Mesenchymal stem cell (in vitro differentiated cells and primary cell): ENCODE measurements around the gene MAPK10.

Source experiments
- DNase-seq: peaks from one replicate; pipeline ENCODE4 v3.0.0-alpha.2; 2013
- H2AFZ ChIP-seq: one replicate; pipeline ENCODE4 v1.6.1; 2013; ENCODE audit warnings: low read depth, mild to moderate bottlenecking, control low read depth, inconsistent platforms, low read length, moderate library complexity
- H2AK5ac ChIP-seq: 2 replicates; pipeline ENCODE4 v1.6.1; 2013; ENCODE audit warnings: low read length, moderate library complexity, mild to moderate bottlenecking, inconsistent platforms; ENCODE audit not compliant: severe bottlenecking
- H2BK120ac ChIP-seq: one replicate; pipeline ENCODE4 v1.6.1; 2013; ENCODE audit warnings: low read depth, mild to moderate bottlenecking, inconsistent platforms, low read length, moderate library complexity
- H2BK12ac ChIP-seq, 2 experiments: one replicate each; pipeline ENCODE4 v1.6.1; 2013; ENCODE audit warnings: inconsistent platforms in 2 of 2, low read length in 2 of 2, mild to moderate bottlenecking in 2 of 2, moderate library complexity in 2 of 2, control low read depth in 1 of 2
- H2BK15ac ChIP-seq: one replicate; pipeline ENCODE4 v1.6.1; 2013; ENCODE audit warnings: mild to moderate bottlenecking, low read depth, inconsistent platforms; ENCODE audit not compliant: poor library complexity, severe bottlenecking
- H2BK5ac ChIP-seq: 2 replicates; pipeline ENCODE4 v1.6.1; 2013; ENCODE audit warnings: low read depth, mild to moderate bottlenecking, low read length, control low read depth, inconsistent platforms; ENCODE audit not compliant: poor library complexity, severe bottlenecking
- H3K14ac ChIP-seq, 2 experiments: one replicate each; pipeline ENCODE4 v1.6.1; 2013; ENCODE audit warnings: inconsistent platforms in 2 of 2, low read length in 2 of 2, control low read depth in 1 of 2, mild to moderate bottlenecking in 1 of 2, moderate library complexity in 1 of 2
- H3K18ac ChIP-seq, 2 experiments: one replicate each; pipeline ENCODE4 v1.6.1; 2013; ENCODE audit warnings: inconsistent platforms in 2 of 2, low read length in 2 of 2, control low read depth in 1 of 2, low read depth in 1 of 2, mild to moderate bottlenecking in 1 of 2
- H3K23ac ChIP-seq, 2 experiments: one replicate each; pipeline ENCODE4 v1.6.1; 2013; ENCODE audit warnings: inconsistent platforms in 2 of 2, low read length in 2 of 2, mild to moderate bottlenecking in 2 of 2, moderate library complexity in 2 of 2, control low read depth in 1 of 2
- H3K27ac ChIP-seq: 2 replicates; pipeline ENCODE4 v1.5.1; 2013; ENCODE audit warnings: mild to moderate bottlenecking, moderate library complexity, low read length, control low read depth, inconsistent platforms; ENCODE audit not compliant: poor library complexity, severe bottlenecking
- H3K27me3 ChIP-seq, 2 experiments: 2 replicates each; pipeline versions ENCODE4 v1.6.1 to v1.7.0; 2013; ENCODE audit warnings: low read length in 2 of 2, mild to moderate bottlenecking in 2 of 2, moderate library complexity in 2 of 2, control low read depth in 1 of 2, inconsistent platforms in 1 of 2; ENCODE audit not compliant: control insufficient read depth in 1 of 2, insufficient read depth in 1 of 2
- H3K36me3 ChIP-seq, 2 experiments: 2 replicates each; pipeline versions ENCODE4 v1.6.1 to v1.7.0; 2013; ENCODE audit warnings: low read length in 2 of 2, control low read depth in 1 of 2, inconsistent platforms in 1 of 2, low read depth in 1 of 2, mild to moderate bottlenecking in 1 of 2; ENCODE audit not compliant: insufficient read depth in 2 of 2, control insufficient read depth in 1 of 2
- H3K4ac ChIP-seq, 2 experiments: one replicate each; pipeline ENCODE4 v1.6.1; 2013; ENCODE audit warnings: inconsistent platforms in 2 of 2, low read length in 2 of 2, mild to moderate bottlenecking in 2 of 2, moderate library complexity in 2 of 2, control low read depth in 1 of 2, low read depth in 1 of 2
- H3K4me1 ChIP-seq: 2 replicates; pipeline ENCODE4 v1.6.1; 2013; ENCODE audit warnings: low read depth, low read length, control low read depth; ENCODE audit not compliant: control insufficient read depth, insufficient read depth
- H3K4me2 ChIP-seq: 2 replicates; pipeline ENCODE4 v1.6.1; 2013; ENCODE audit warnings: low read length, mild to moderate bottlenecking, inconsistent platforms; ENCODE audit not compliant: poor library complexity, severe bottlenecking
- H3K4me3 ChIP-seq, 2 experiments: 2 replicates each; pipeline versions ENCODE4 v1.5.1 to v1.7.0; 2013; ENCODE audit warnings: low read length in 2 of 2, mild to moderate bottlenecking in 2 of 2, control low read depth in 1 of 2, low read depth in 1 of 2; ENCODE audit not compliant: insufficient read depth in 1 of 2
- H3K79me1 ChIP-seq: replicated peaks from 2 replicates; pipeline ENCODE4 v1.6.1; 2013; ENCODE audit warnings: mild to moderate bottlenecking, control low read depth, low read length, inconsistent platforms; ENCODE audit not compliant: poor library complexity, severe bottlenecking
- H3K9ac ChIP-seq: 2 replicates; pipeline ENCODE4 v1.7.0; 2013; ENCODE audit warnings: mild to moderate bottlenecking, low read length, moderate library complexity
- H3K9me3 ChIP-seq: 2 replicates; pipeline ENCODE4 v1.7.0; 2013; ENCODE audit warnings: mild to moderate bottlenecking, low read length; ENCODE audit not compliant: control insufficient read depth
- H4K8ac ChIP-seq: one replicate; pipeline ENCODE4 v1.6.1; 2013; ENCODE audit warnings: inconsistent platforms, mild to moderate bottlenecking, low read length, moderate library complexity
- H4K91ac ChIP-seq: one replicate; pipeline ENCODE4 v1.6.1; 2013; ENCODE audit warnings: mild to moderate bottlenecking, low read length, inconsistent platforms
- WGBS: methylation state at CpG from one replicate; pipeline ENCODE4 v1.1.7; 2013; ENCODE audit warnings: mixed read lengths; 5-methylcytosine and 5-hydroxymethylcytosine counted together

The MAPK10 gene

DNA sequence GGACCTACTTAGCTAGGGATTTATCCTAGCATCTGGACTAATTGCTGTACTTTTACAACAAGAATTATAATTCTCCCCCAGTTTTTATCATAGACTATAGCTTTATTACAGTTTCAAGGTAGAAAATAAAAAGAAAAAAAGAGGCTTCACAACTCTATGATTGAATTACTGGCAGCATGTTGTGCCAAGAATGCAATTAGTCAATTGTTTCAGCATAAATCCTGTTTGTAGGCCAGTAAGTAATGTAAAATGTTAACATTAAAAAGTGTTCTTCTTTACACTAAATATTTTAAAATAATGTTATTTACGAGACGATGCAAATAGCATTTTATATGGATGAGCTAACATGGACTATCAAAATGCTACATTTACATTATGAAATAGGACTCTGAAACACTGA lies 228.4 kb downstream of the MAPK10 start:
- no peak overlapping the region for H3K4me3 ChIP-seq
- H2AK5ac ChIP-seq = no peak overlapping the region
- H3K14ac ChIP-seq = no peak overlapping the region
- H3K27me3 ChIP-seq = no peaks in the 10 kb centered on the region
- H2BK120ac ChIP-seq = no peak overlapping the region
- H2BK12ac ChIP-seq = no peak overlapping the region
- peak overlapping the region; percentile 64 for H3K9ac ChIP-seq
- H2BK5ac ChIP-seq = no peak overlapping the region
- peaks cover 1% of the 10 kb centered on the region for H3K79me1 ChIP-seq
- H2BK15ac ChIP-seq = no peak overlapping the region
- no peak overlapping the region for H2AFZ ChIP-seq
- no peak overlapping the region for H3K27ac ChIP-seq
- no peak overlapping the region for H4K8ac ChIP-seq
- no peaks in the 10 kb centered on the region for H3K9me3 ChIP-seq
- H3K18ac ChIP-seq = no peak overlapping the region
- no peaks in the 10 kb centered on the region for H3K36me3 ChIP-seq
- H3K4ac ChIP-seq = no peak overlapping the region
- WGBS = no CpG with 5 or more reads among the region's 2 CpGs
- no peak for DNase-seq
- H3K4me2 ChIP-seq = no peak overlapping the region
- no peak overlapping the region for H4K91ac ChIP-seq
- no peak overlapping the region for H3K23ac ChIP-seq
- no peaks in the 10 kb centered on the region for H3K4me1 ChIP-seq

DNA sequence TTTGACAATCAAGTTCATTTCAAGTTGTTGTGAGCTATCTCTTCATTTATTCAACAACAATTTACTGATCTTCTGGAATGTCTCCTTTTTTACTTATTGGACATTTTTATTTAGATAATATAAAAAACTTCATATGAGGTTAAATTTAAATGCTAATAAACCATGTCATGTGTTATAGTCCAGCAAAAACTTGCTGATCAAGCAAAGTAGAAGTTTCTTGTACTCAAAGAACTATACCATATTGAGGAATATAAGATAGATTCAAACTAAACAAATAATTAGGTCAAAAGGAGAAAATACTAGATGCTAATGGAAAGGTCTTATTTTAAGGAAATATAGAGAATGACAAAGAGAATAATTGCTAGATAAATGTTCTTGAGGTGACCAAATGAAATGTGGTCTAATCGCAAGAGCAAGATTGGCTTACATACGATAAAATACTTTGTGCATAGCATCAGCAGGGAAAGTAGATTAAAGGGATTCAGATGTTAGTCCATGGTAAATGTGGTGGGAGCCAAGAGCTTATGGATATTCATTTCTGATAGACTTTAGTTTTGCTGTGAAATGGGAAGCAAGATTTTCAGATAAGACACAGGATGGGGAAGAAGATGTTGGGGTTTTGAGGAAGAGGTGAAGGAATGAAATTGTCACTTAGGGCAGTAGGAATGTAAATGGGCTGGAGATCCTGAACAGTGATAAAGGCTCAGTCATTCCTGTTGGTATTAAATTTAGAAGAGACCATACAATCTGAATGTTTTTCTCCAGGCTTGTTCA lies 229.5 kb downstream of the MAPK10 start:
- Histone ChIP-seq H3K4ac (no peak overlapping the region), H2AK5ac (no peak overlapping the region), H3K4me1 (no peaks in the 10 kb centered on the region), H3K27ac (no peak overlapping the region), H2BK5ac (no peak overlapping the region), H3K14ac (no peak overlapping the region), H4K8ac (no peak overlapping the region), H3K4me3 (no peak overlapping the region), H3K79me1 (peaks cover 1% of the 10 kb centered on the region), H4K91ac (no peak overlapping the region), H3K9ac (no peak overlapping the region), H3K18ac (no peak overlapping the region), H3K4me2 (no peak overlapping the region), H3K23ac (no peak overlapping the region), H2BK12ac (no peak overlapping the region), H3K36me3 (no peaks in the 10 kb centered on the region), H3K27me3 (no peaks in the 10 kb centered on the region), H2AFZ (no peak overlapping the region), H3K9me3 (no peaks in the 10 kb centered on the region), H2BK15ac (no peak overlapping the region), H2BK120ac (no peak overlapping the region)
- no peak for DNase-seq
- 96% methylated on average over 2 of the region's 2 CpGs for WGBS

DNA sequence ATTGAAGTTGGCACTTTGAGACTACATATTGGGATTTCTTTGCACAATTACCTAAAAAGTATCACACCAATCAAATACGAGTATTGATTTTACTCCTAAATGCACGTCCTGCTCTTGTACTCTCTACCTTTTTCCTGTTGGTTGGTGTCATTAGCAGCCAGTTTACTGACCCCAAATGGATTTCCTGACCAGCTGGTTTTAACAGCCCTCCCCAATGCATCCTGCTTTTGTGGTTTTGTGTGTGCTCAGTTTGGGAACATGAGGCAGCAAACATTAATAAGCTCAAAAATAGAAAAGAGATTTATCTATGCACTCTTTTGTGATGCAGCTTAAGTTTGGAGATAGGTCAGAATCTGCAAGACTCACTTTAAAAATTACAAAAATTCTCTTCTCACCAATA lies 230.3 kb downstream of the MAPK10 start:
- no peak overlapping the region for H3K18ac ChIP-seq
- H2AK5ac ChIP-seq = no peak overlapping the region
- no peak overlapping the region for H2BK15ac ChIP-seq
- H3K9ac ChIP-seq = no peak overlapping the region
- 64% methylated on average over 2 of the region's 2 CpGs for WGBS
- no peaks in the 10 kb centered on the region for H3K79me1 ChIP-seq
- no peak overlapping the region for H2BK12ac ChIP-seq
- no peak overlapping the region for H4K8ac ChIP-seq
- H2AFZ ChIP-seq = no peak overlapping the region
- no peak overlapping the region for H3K23ac ChIP-seq
- H3K4ac ChIP-seq = no peak overlapping the region
- H3K36me3 ChIP-seq = no peaks in the 10 kb centered on the region
- H3K4me3 ChIP-seq = no peak overlapping the region
- no peaks in the 10 kb centered on the region for H3K9me3 ChIP-seq
- H2BK120ac ChIP-seq = no peak overlapping the region
- no peak for DNase-seq
- H3K27ac ChIP-seq = no peak overlapping the region
- H3K4me1 ChIP-seq = no peaks in the 10 kb centered on the region
- H3K4me2 ChIP-seq = no peak overlapping the region
- H3K27me3 ChIP-seq = no peaks in the 10 kb centered on the region
- H2BK5ac ChIP-seq = no peak overlapping the region
- no peak overlapping the region for H4K91ac ChIP-seq
- H3K14ac ChIP-seq = no peak overlapping the region

DNA sequence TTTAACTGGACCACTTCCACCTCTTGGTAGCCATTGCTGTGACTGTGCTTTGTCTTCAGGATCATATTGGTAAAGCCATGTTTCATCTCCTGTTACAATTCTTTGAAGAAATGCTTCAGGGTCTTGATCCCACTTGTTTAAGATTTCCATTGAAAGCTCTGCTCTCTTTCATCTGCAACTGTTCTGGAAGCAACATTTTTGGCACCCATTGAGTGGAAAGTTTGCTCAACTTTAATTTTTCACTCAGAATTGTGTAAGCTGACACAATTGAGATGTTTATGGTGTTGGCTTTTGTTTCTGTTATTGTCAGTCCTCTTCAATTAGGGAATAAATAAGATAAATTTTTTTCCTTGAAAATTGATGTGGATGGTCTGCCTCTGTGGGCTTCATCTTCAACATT lies 237.4 kb downstream of the MAPK10 start:
- Histone ChIP-seq H3K4me3 (no peak overlapping the region), H3K23ac (no peak overlapping the region), H3K4me2 (no peak overlapping the region), H3K79me1 (no peaks in the 10 kb centered on the region), H3K27me3 (no peaks in the 10 kb centered on the region), H2BK120ac (no peak overlapping the region), H3K4me1 (no peaks in the 10 kb centered on the region), H2AK5ac (no peak overlapping the region), H4K8ac (no peak overlapping the region), H2BK15ac (no peak overlapping the region), H3K4ac (no peak overlapping the region), H3K9me3 (no peaks in the 10 kb centered on the region), H3K14ac (no peak overlapping the region), H2BK12ac (no peak overlapping the region), H3K36me3 (no peaks in the 10 kb centered on the region), H2BK5ac (no peak overlapping the region), H3K18ac (no peak overlapping the region), H3K9ac (no peak overlapping the region), H2AFZ (no peak overlapping the region), H4K91ac (no peak overlapping the region), H3K27ac (no peak overlapping the region)
- DNase-seq = no peak
